Osteocyte (in vitro differentiated cells): Measurements from ENCODE around the gene SUN3. TPM values are rescaled to one million over a fixed set of nuclear protein-coding genes. Genes with fewer than 3 reads are reported as not detected.
"Not testable (repeated sequence)": the region's sequence is repeated elsewhere in the genome, so short reads cannot be mapped to it uniquely, and the experiment has no call there.

Experiments used
- DNase-seq: peaks from one replicate; pipeline ENCODE4 v3.0.0; 2021; ENCODE audit warnings: mixed read lengths; ENCODE audit not compliant: unreplicated experiment; ENCODE audit errors: extremely low spot score
- H3K27ac Mint-ChIP-seq: one replicate; pipeline ENCODE4 v1.8.0; 2021; ENCODE audit warnings: mild to moderate bottlenecking, mixed read lengths; ENCODE audit not compliant: unreplicated experiment
- H3K27me3 Mint-ChIP-seq: one replicate; pipeline ENCODE4 v1.8.0; 2021; ENCODE audit warnings: mixed read lengths; ENCODE audit not compliant: unreplicated experiment
- H3K36me3 Mint-ChIP-seq: one replicate; pipeline ENCODE4 v1.8.0; 2021; ENCODE audit warnings: mixed read lengths; ENCODE audit not compliant: unreplicated experiment
- H3K4me1 Mint-ChIP-seq: one replicate; pipeline ENCODE4 v1.8.0; 2021; ENCODE audit warnings: mixed read lengths; ENCODE audit not compliant: unreplicated experiment
- H3K4me3 Mint-ChIP-seq: one replicate; pipeline ENCODE4 v1.8.0; 2021; ENCODE audit warnings: mild to moderate bottlenecking, moderate library complexity, mixed read lengths; ENCODE audit not compliant: unreplicated experiment
- H3K9me3 Mint-ChIP-seq: one replicate; pipeline ENCODE4 v1.8.0; 2021; ENCODE audit warnings: mixed read lengths; ENCODE audit not compliant: unreplicated experiment
- total RNA-seq: library from RNA; stranded (reverse); gene quantifications from 2 replicates; pipeline ENCODE4 v1.2.1, GENCODE V29; 2021
- TF ChIP-seq, protein P1 (sequence below): fragments of 200-600 bp; sonication (generic); IDR thresholded peaks from 2 replicates; pipeline ENCODE4 v1.5.0; 2021; ENCODE audit warnings: antibody characterized with exemption, mild to moderate bottlenecking, moderate library complexity

Gene SUN3
- total RNA-seq, 1 donor from 2014 or later = not detected

GRCh38 chr7:48006866-48007265, 22.0 kb downstream of the SUN3 start:
- peaks cover 17% of the 10 kb centered on the region for H3K27me3 Mint-ChIP-seq
- no peaks in the 10 kb centered on the region for H3K9me3 Mint-ChIP-seq
- no peaks in the 10 kb centered on the region for H3K36me3 Mint-ChIP-seq
- no peak overlapping the region for H3K4me3 Mint-ChIP-seq
- TF ChIP-seq, protein P1, sequence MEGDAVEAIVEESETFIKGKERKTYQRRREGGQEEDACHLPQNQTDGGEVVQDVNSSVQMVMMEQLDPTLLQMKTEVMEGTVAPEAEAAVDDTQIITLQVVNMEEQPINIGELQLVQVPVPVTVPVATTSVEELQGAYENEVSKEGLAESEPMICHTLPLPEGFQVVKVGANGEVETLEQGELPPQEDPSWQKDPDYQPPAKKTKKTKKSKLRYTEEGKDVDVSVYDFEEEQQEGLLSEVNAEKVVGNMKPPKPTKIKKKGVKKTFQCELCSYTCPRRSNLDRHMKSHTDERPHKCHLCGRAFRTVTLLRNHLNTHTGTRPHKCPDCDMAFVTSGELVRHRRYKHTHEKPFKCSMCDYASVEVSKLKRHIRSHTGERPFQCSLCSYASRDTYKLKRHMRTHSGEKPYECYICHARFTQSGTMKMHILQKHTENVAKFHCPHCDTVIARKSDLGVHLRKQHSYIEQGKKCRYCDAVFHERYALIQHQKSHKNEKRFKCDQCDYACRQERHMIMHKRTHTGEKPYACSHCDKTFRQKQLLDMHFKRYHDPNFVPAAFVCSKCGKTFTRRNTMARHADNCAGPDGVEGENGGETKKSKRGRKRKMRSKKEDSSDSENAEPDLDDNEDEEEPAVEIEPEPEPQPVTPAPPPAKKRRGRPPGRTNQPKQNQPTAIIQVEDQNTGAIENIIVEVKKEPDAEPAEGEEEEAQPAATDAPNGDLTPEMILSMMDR = no peak
- no peak overlapping the region for H3K27ac Mint-ChIP-seq
- DNase-seq = no peak
- H3K4me1 Mint-ChIP-seq = peaks cover 3% of the 10 kb centered on the region

GRCh38 chr7:48004638-48005037, 24.3 kb downstream of the SUN3 start:
- Mint-ChIP-seq H3K4me1 (no peaks in the 10 kb centered on the region), H3K36me3 (no peaks in the 10 kb centered on the region), H3K9me3 (no peaks in the 10 kb centered on the region), H3K27me3 (peaks cover 12% of the 10 kb centered on the region), H3K27ac (no peak overlapping the region), H3K4me3 (no peak overlapping the region)
- no peak for DNase-seq
- TF ChIP-seq, protein P1 = no peak

DNA sequence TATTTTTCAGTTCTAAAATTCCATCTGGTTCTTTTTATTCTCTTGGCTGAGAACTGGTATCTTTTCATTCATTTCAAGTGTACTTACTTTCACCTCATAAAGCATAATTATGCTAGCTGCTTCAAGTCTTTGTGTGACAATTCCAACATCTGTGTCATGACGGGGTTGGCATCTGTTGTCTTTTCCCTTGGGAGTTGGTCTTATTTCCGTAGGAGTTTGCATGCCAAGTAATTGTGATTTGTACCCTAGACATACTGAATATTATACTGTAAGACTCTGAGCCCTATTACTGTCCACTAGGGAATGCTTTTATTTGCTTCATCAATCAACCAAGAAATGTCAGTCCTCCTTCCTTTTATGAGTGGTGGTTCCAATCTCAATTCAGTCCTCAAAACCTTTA, 24.9 kb downstream of the SUN3 start:
- Mint-ChIP-seq H3K4me3 (no peak overlapping the region), H3K27ac (no peak overlapping the region), H3K9me3 (no peaks in the 10 kb centered on the region), H3K4me1 (no peaks in the 10 kb centered on the region), H3K36me3 (no peaks in the 10 kb centered on the region), H3K27me3 (peaks cover 10% of the 10 kb centered on the region)
- DNase-seq = no peak
- TF ChIP-seq, protein P1 = no peak

DNA sequence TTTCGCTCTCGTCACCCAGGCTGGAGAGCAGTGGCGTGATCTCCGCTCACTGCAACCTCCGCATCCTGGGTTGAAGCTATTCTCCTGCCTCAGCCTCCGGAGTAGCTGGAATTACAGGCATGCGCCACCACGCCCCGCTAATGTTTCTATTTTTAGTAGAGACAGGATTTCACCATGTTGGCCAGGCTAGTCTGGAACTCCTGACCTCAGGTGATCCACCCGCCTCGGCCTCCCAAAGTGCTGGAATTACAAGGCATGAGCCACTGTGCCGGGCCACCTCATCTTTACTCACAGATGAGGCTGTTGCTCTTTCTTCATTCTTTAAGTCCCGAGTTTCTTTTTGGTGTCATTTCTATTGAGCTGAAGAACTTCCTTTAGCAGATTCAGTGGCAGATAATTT, 28.7 kb downstream of the SUN3 start:
- H3K27ac Mint-ChIP-seq, H3K4me1 Mint-ChIP-seq, H3K27me3 Mint-ChIP-seq, H3K9me3 Mint-ChIP-seq, DNase-seq, H3K4me3 Mint-ChIP-seq, H3K36me3 Mint-ChIP-seq: not testable (repeated sequence)

DNA sequence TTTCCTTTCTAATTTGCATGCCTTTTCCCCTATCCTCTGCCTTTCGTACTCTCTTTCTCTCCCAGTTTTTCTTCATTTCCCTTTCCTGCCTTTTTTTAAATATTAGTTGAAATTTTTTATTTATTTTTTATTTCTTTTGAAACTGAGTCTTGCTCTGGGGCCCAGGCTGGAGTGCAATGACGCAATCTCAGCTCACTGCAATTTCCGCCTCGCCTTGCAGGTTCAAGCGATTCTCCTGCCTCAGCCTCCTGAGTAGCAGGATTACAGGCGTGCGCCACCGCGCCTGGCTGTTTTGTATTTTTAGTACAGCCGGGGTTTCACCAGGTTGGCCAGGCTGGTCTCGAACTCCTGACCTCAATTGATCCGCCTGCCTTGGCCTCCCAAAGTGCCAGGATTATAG, 29.5 kb downstream of the SUN3 start:
- TF ChIP-seq, protein P1 = no peak
- peaks cover 4% of the 10 kb centered on the region for H3K27me3 Mint-ChIP-seq
- no peaks in the 10 kb centered on the region for H3K4me1 Mint-ChIP-seq
- H3K27ac Mint-ChIP-seq = no peak overlapping the region
- H3K4me3 Mint-ChIP-seq = no peak overlapping the region
- no peaks in the 10 kb centered on the region for H3K36me3 Mint-ChIP-seq
- DNase-seq = no peak
- H3K9me3 Mint-ChIP-seq = no peaks in the 10 kb centered on the region

- TF ChIP-seq, protein P1 = peak; percentile 13
- Mint-ChIP-seq H3K27me3 (no peaks in the 10 kb centered on the region), H3K9me3 (no peaks in the 10 kb centered on the region), H3K4me1 (peaks cover 18% of the 10 kb centered on the region), H3K27ac (peak overlapping the region; percentile 80), H3K4me3 (peak overlapping the region; percentile 83), H3K36me3 (no peaks in the 10 kb centered on the region)
- no peak for DNase-seq
These were observed 36.5 kb downstream of the SUN3 start for GRCh38 chr7:47992446-47992845.
